OCI-LY1 (cell line): ENCODE measurements around the gene PRKG1.

Experiments
- H2AFZ ChIP-seq: fragments of 200-600 bp; sonication (generic), shearing (Covaris generic); 2 replicates; pipeline ENCODE4 v1.6.0; 2014; ENCODE audit warnings: antibody characterized with exemption, mild to moderate bottlenecking, low read length
- H3F3A ChIP-seq: fragments of 200-600 bp; sonication (generic), shearing (Covaris generic); 2 replicates; pipeline ENCODE4 v1.6.0; 2014; ENCODE audit warnings: mild to moderate bottlenecking, antibody characterized with exemption, low read length, moderate library complexity; ENCODE audit not compliant: insufficient read depth
- H3K27ac ChIP-seq: fragments of 200-600 bp; sonication (generic); 2 replicates; pipeline ENCODE4 v1.5.1; 2014; ENCODE audit warnings: low read length, mixed run types, mild to moderate bottlenecking, low read depth; ENCODE audit not compliant: poor library complexity, severe bottlenecking
- H3K27me3 ChIP-seq: fragments of 200-600 bp; sonication (generic); 2 replicates; pipeline ENCODE4 v1.6.0; 2014; ENCODE audit warnings: antibody characterized with exemption, mild to moderate bottlenecking, low read length, moderate library complexity; ENCODE audit not compliant: insufficient read depth
- H3K36me3 ChIP-seq: fragments of 200-600 bp; sonication (generic); 2 replicates; pipeline ENCODE4 v1.6.1; 2014; ENCODE audit warnings: mild to moderate bottlenecking, antibody characterized with exemption, low read length, moderate library complexity, mixed read lengths; ENCODE audit not compliant: insufficient read depth
- H3K4me1 ChIP-seq: fragments of 200-600 bp; sonication (generic); 2 replicates; pipeline ENCODE4 v1.5.1; 2014; ENCODE audit warnings: mild to moderate bottlenecking, low read length, moderate library complexity; ENCODE audit not compliant: insufficient read depth, severe bottlenecking
- H3K4me2 ChIP-seq: fragments of 200-600 bp; sonication (generic), shearing (Covaris generic); 2 replicates; pipeline ENCODE4 v1.6.1; 2014; ENCODE audit warnings: low read length
- H3K4me3 ChIP-seq: fragments of 200-600 bp; sonication (generic); 2 replicates; pipeline ENCODE4 v1.5.1; 2014; ENCODE audit warnings: low read length, low read depth, mild to moderate bottlenecking, mixed read lengths; ENCODE audit not compliant: poor library complexity, severe bottlenecking
- H3K79me2 ChIP-seq: fragments of 200-600 bp; shearing (Covaris generic); 2 replicates; pipeline ENCODE4 v1.6.1; 2016; ENCODE audit warnings: mixed run types, low read length, mixed read lengths; ENCODE audit not compliant: insufficient read depth
- H3K9ac ChIP-seq: fragments of 200-600 bp; sonication (generic), shearing (Covaris generic); 2 replicates; pipeline ENCODE4 v1.6.1; 2014; ENCODE audit warnings: mild to moderate bottlenecking, low read length, mixed read lengths
- H3K9me2 ChIP-seq: fragments of 200-600 bp; sonication (generic), shearing (Covaris generic); 2 replicates; pipeline ENCODE4 v1.6.1; 2014; ENCODE audit warnings: low read depth, mild to moderate bottlenecking, low read length, mixed read lengths
- H3K9me3 ChIP-seq: fragments of 200-600 bp; shearing (Covaris generic); 2 replicates; pipeline ENCODE4 v1.6.1; 2014; ENCODE audit warnings: low read length, mixed read lengths
- H4K20me1 ChIP-seq: fragments of 200-600 bp; sonication (generic), shearing (Covaris generic); 2 replicates; pipeline ENCODE4 v1.6.0; 2016; ENCODE audit warnings: mild to moderate bottlenecking, low read length; ENCODE audit not compliant: insufficient read depth
- EZH2 ChIP-seq: fragments of 200-600 bp; sonication (generic), shearing (Covaris generic); IDR thresholded peaks from 2 replicates; pipeline ENCODE4 v1.8.0; 2017; ENCODE audit warnings: borderline replicate concordance, mixed run types, mild to moderate bottlenecking, antibody characterized with exemption, low read length, moderate library complexity, mixed read lengths
- TF ChIP-seq, protein P1 (sequence below): fragments of 200-600 bp; sonication (generic), shearing (Covaris generic); IDR thresholded peaks from 2 replicates; pipeline ENCODE4 v1.5.1; 2017; ENCODE audit warnings: mild to moderate bottlenecking, antibody characterized with exemption, low read length, moderate library complexity, mixed read lengths

The PRKG1 gene

DNA sequence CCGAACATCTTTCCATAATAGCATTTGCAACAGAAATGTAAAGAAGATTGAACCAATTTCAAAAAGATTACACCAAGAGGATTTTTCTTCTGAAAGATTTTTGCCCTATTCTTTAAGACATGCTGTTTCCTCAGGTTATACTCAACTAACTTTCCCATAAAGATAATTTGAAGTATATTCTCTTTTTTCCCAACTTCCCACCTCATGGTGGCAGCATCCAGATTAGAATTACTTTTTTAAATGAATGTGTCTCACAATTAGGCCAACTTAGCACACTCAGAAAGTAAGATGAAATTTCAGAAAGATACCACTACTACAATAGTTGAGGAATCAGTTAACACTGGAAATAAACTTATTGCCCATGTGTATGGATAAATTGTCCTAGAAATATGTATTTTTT lies 803.3 kb downstream of the PRKG1 start:
- H3K27ac ChIP-seq, result no peak overlapping the region
- TF ChIP-seq, protein P1, sequence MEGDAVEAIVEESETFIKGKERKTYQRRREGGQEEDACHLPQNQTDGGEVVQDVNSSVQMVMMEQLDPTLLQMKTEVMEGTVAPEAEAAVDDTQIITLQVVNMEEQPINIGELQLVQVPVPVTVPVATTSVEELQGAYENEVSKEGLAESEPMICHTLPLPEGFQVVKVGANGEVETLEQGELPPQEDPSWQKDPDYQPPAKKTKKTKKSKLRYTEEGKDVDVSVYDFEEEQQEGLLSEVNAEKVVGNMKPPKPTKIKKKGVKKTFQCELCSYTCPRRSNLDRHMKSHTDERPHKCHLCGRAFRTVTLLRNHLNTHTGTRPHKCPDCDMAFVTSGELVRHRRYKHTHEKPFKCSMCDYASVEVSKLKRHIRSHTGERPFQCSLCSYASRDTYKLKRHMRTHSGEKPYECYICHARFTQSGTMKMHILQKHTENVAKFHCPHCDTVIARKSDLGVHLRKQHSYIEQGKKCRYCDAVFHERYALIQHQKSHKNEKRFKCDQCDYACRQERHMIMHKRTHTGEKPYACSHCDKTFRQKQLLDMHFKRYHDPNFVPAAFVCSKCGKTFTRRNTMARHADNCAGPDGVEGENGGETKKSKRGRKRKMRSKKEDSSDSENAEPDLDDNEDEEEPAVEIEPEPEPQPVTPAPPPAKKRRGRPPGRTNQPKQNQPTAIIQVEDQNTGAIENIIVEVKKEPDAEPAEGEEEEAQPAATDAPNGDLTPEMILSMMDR, result no peak
- no peak for TF ChIP-seq EZH2
- H3K9me3 ChIP-seq, result no peaks in the 10 kb centered on the region

DNA sequence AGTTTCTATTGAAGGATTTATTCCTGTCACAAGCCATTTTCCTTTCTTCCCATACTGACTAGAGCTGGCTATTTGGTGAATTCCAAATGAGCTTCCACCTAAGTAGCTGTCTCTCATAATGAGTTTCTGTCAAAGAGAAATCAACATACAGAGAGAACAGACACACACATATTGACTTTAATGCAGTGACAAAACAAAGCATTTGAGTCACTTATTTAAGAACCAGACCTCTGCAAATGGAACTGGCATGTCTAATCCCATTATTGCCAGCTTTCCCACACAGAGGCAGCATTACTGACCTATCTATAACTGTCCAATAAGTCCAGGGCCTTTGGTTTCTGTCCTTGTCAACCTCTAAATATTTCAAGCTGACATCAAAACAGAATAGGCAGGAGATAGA lies 804.4 kb downstream of the PRKG1 start:
- Histone ChIP-seq H3K4me1 (no peaks in the 10 kb centered on the region), H4K20me1 (no peaks in the 10 kb centered on the region), H2AFZ (no peak overlapping the region), H3K4me2 (no peak overlapping the region), H3K36me3 (no peaks in the 10 kb centered on the region), H3K4me3 (no peak overlapping the region), H3K9me3 (no peaks in the 10 kb centered on the region), H3K79me2 (no peaks in the 10 kb centered on the region), H3K27ac (no peak overlapping the region), H3K9me2 (no peaks in the 10 kb centered on the region), H3K9ac (no peak overlapping the region), H3F3A (no peaks in the 10 kb centered on the region), H3K27me3 (no peaks in the 10 kb centered on the region)
- no peak for TF ChIP-seq EZH2
- TF ChIP-seq, protein P1, result no peak

More for the DNA sequence above, 803.3 kb downstream of the PRKG1 start:
- Histone ChIP-seq H3K27me3 (no peaks in the 10 kb centered on the region), H3K9ac (no peak overlapping the region), H3K36me3 (no peaks in the 10 kb centered on the region), H3K4me2 (no peak overlapping the region), H2AFZ (no peak overlapping the region), H3K4me1 (no peaks in the 10 kb centered on the region), H3K9me2 (no peaks in the 10 kb centered on the region), H4K20me1 (no peaks in the 10 kb centered on the region), H3K79me2 (no peaks in the 10 kb centered on the region), H3F3A (no peaks in the 10 kb centered on the region), H3K4me3 (no peak overlapping the region)

DNA sequence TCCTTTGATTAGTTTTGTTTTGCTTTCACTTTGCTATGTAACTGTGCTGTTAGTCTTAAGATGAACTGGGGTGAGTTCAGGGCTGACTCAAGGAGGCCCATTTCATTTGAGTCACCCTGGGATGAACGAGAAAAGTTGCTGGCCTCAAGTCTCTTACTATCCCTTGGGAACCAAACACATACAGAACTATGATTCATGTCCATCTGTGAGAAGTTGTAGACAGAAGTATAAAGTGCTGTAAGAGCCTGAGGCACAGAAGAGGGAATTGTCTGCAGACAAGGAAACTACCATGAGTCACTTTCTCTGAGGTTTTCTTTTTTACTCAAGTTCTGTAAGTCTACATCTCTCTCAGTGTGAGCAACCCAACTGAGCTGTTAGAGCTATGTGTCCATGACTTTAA lies 805.0 kb downstream of the PRKG1 start:
- TF ChIP-seq, protein P1, result no peak
- TF ChIP-seq EZH2, result no peak
- H3K9me3 ChIP-seq, result no peaks in the 10 kb centered on the region
- H3K9ac ChIP-seq, result no peak overlapping the region
- H3K27ac ChIP-seq, result no peak overlapping the region
- H2AFZ ChIP-seq, result no peak overlapping the region
- no peaks in the 10 kb centered on the region for H3K79me2 ChIP-seq
- no peaks in the 10 kb centered on the region for H3K9me2 ChIP-seq
- H3K4me1 ChIP-seq, result no peaks in the 10 kb centered on the region
- H4K20me1 ChIP-seq, result no peaks in the 10 kb centered on the region
- no peaks in the 10 kb centered on the region for H3K36me3 ChIP-seq
- no peak overlapping the region for H3K4me2 ChIP-seq
- no peak overlapping the region for H3K4me3 ChIP-seq
- no peaks in the 10 kb centered on the region for H3K27me3 ChIP-seq
- no peaks in the 10 kb centered on the region for H3F3A ChIP-seq
